ENCODE data around the gene HHLA2. TPM values are rescaled to one million over a fixed set of nuclear protein-coding genes. Genes with fewer than 3 reads are reported as not detected.

Gene HHLA2
- total RNA-seq, 1 experiment from 2014 or later = not detected

GRCh38 chr3:108393128-108393900 lies 97.0 kb downstream of the HHLA2 start:
- no peak for DNase-seq (ENCODE audit: low read depth)

- DNase-seq (ENCODE audit: low read depth) = no peak
Observed at GRCh38 chr3:108394016-108394415, 97.7 kb downstream of the HHLA2 start.

GRCh38 chr3:108394563-108394962 lies 98.2 kb downstream of the HHLA2 start:
- no peak for DNase-seq (ENCODE audit: low read depth)

GRCh38 chr3:108396336-108396735 lies 100.0 kb downstream of the HHLA2 start:
- DNase-seq (ENCODE audit: low read depth) = no peak

GRCh38 chr3:108398510-108398909 lies 102.2 kb downstream of the HHLA2 start:
- no peak for DNase-seq (ENCODE audit: low read depth)

GRCh38 chr3:108401836-108402235 lies 105.5 kb downstream of the HHLA2 start:
- DNase-seq (ENCODE audit: low read depth) = no peak

- no peak for DNase-seq (ENCODE audit: low read depth)
Observed at GRCh38 chr3:108403198-108403597, 106.8 kb downstream of the HHLA2 start.

- DNase-seq (ENCODE audit: low read depth) = no peak
Observed at GRCh38 chr3:108403686-108404345, 107.5 kb downstream of the HHLA2 start.

- no peak for DNase-seq (ENCODE audit: low read depth)
Observed at GRCh38 chr3:108404368-108404767, 108.0 kb downstream of the HHLA2 start.

- DNase-seq (ENCODE audit: low read depth) = no peak
Observed at GRCh38 chr3:108406063-108406660, 109.8 kb downstream of the HHLA2 start.

- DNase-seq (ENCODE audit: low read depth) = peak; percentile 74
Observed at GRCh38 chr3:108406661-108407206, 110.4 kb downstream of the HHLA2 start.

GRCh38 chr3:108407886-108408285 lies 111.5 kb downstream of the HHLA2 start:
- DNase-seq (ENCODE audit: low read depth) = no peak

GRCh38 chr3:108408883-108409799 lies 112.8 kb downstream of the HHLA2 start:
- DNase-seq (ENCODE audit: low read depth) = no peak

GRCh38 chr3:108409800-108410178 lies 113.4 kb downstream of the HHLA2 start:
- no peak for DNase-seq (ENCODE audit: low read depth)

GRCh38 chr3:108410531-108410984 lies 114.2 kb downstream of the HHLA2 start:
- DNase-seq (ENCODE audit: low read depth) = peak; percentile 46

- no peak for DNase-seq (ENCODE audit: low read depth)
Observed at GRCh38 chr3:108412121-108412750, 115.9 kb downstream of the HHLA2 start.

GRCh38 chr3:108414007-108414406 lies 117.7 kb downstream of the HHLA2 start:
- no peak for DNase-seq (ENCODE audit: low read depth)

GRCh38 chr3:108415661-108416060 lies 119.3 kb downstream of the HHLA2 start:
- DNase-seq (ENCODE audit: low read depth) = no peak

- no peak for DNase-seq (ENCODE audit: low read depth)
Observed at GRCh38 chr3:108416111-108416869, 119.9 kb downstream of the HHLA2 start.

GRCh38 chr3:108420926-108421325 lies 124.6 kb downstream of the HHLA2 start:
- peak; percentile 75 for DNase-seq (ENCODE audit: low read depth)

All from LHCN-M2 (cell line).